GM18511 (cell line): Measurements from ENCODE around the gene CHD9.

Experiments used
- ATAC-seq: cut with Tn5 transposase; IDR thresholded peaks from one replicate; pipeline ENCODE4 v1.9.1; 2021; ENCODE audit warnings: mild to moderate bottlenecking, moderate library complexity; ENCODE audit not compliant: unreplicated experiment

Gene CHD9

GRCh38 chr16:53090591-53091411, 36.0 kb downstream of the CHD9 start:
- peak; percentile 65 for ATAC-seq

- ATAC-seq, result peak; percentile 69
Observed at GRCh38 chr16:53091466-53092211, 36.8 kb downstream of the CHD9 start.

DNA sequence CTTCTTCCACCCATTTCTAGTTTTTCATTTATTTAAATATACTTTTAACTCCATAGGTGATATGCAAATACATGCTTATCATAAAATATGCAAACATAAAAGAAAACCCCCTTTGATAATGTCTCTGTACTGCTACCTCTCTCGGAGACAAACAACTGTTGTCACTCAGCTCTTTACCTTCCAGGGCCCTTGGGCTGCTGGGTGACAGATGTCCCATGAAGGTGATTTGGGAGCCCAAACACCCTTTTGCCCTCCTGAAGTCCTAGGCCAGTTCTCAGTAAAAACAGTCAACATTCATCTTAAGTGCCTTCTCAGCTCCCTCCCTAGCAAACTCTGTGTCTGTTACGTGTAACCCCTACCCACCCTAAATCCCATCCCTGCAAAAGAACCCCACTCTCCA, 37.5 kb downstream of the CHD9 start:
- ATAC-seq, result no peak

GRCh38 chr16:53093162-53093744, 38.5 kb downstream of the CHD9 start:
- no peak for ATAC-seq

- ATAC-seq, result peak; percentile 49
Observed at GRCh38 chr16:53094013-53094630, 39.3 kb downstream of the CHD9 start.

GRCh38 chr16:53097190-53097589, 42.4 kb downstream of the CHD9 start:
- ATAC-seq, result no peak

DNA sequence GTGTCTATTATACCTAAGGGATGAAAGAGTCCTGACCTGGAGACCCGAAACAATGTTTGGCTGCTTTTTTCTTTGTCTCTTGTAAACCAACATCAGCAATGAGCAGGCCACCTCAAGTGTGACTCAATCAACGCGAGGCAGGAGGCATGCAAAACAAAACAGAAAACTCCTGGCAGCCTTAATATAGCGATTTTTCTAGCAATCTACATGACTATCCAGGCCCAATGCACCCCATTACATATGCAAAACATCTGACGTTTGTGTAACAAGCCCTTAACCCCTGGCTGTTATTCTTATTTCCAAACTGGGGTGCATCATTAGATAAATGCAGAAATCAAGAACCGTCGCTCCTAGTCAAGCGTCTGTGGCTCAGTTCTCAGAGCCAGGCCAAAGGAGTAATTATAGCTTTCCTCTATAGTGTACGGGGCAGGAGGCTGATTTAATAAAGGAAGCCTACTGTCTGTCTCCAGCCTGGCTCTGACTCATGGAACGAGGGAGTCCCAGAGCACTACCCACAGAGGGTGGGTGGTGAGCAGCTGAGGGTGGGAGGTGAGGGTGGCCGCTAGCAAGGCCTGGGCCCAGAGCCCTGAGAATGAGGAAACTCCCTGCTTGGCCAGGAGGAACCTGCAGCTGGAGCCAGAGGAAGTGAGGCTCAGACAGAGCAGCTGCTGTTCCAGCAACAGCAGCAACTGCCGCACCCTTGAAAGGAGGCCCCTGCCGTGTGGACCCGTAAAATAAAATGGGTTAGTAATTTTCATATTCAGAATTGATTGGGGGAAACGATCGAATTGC, 43.9 kb downstream of the CHD9 start:
- ATAC-seq, result peak; percentile 75

- ATAC-seq, result peak; percentile 70
Observed at GRCh38 chr16:53099318-53100130, 44.7 kb downstream of the CHD9 start.

DNA sequence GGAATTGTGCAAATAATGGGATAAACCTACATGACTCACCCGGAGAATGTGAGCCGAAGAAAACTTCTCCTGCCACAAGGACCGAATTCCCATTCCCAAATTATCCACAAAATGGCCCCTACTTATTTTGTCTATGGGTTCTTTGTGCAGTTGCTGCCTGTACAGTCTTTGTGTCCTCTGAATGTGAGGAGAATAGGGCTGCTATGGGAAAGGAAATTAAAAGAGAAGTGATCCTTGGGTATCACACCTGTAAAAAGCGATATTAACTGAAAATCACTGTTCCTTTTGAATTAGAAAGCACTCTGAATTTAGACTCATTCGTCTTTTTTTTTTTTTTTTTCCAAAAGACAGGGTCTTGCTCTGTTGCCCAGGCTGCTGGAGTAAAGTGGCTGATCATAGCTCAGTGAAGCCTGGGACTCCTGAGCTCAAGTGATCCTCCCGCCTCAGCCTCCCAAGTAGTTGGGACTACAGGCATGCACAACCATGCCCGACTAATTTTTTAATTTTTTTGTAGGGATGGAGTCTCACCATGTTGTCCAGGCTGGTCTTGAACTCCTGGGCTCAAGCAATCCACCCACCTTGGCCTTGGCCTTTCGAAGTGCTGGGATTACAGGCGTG, 45.4 kb downstream of the CHD9 start:
- no peak for ATAC-seq

- no peak for ATAC-seq
Observed at GRCh38 chr16:53100889-53101288, 46.1 kb downstream of the CHD9 start.

DNA sequence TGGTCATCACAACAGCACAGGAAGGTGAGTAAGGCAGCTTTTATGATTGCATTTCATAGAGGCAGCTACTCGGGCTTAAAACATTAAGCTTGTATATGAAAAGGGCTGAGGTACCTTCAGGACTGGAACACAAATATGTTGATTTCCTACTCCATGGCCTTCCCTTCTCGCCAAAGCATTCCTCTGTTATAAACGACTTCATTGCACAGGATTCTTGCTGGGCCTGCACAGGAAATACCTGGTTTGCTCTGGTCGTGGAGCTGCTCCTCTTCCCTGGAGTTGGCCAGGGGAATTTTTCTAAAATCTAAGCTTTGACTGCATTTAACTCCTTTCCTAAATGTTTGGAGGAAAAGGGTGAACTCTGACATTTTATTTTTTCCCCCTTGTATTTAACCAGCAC, 49.0 kb downstream of the CHD9 start:
- ATAC-seq, result no peak

GRCh38 chr16:53105565-53105964, 50.8 kb downstream of the CHD9 start:
- ATAC-seq, result no peak

- ATAC-seq, result peak; percentile 66
Observed at GRCh38 chr16:53111078-53111791, 56.4 kb downstream of the CHD9 start.

DNA sequence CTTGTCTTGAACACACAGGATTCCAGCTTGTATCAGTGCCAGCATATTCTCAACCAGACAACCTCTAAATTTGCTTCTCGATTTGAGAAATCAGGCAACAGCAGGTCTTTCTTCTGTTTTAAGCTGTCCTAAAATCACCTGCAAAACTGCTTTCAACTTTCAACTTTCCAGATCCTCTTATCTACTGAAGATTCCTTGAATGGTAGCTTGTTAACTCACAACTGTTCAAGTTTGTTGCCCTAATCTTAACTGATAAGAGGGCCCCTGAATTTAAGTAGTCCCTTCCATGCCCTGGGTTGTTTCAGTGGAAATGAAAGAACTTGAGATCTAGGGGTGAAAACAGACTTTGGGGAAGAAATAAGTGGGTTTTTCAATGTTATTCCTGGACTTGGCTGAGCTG, 57.2 kb downstream of the CHD9 start:
- ATAC-seq, result no peak

DNA sequence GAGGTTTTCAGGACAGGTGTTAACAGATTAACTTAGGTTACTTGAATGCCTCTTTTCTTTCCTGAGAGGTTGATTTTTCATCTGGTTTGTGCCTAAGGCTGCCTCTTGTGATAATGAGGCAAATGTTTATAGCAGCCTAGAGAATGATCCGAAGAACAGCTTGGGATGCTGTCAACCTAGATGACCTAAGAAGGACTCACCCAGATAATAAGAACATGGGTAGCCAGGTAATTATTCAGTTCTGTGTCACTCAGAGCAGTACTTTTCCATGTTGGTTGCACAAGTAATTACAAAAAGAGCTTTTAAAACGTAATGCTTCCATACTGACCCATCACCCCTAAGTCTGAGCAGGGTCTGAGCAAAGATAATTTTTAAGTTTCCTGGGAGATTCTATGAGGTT, 60.3 kb downstream of the CHD9 start:
- no peak for ATAC-seq

DNA sequence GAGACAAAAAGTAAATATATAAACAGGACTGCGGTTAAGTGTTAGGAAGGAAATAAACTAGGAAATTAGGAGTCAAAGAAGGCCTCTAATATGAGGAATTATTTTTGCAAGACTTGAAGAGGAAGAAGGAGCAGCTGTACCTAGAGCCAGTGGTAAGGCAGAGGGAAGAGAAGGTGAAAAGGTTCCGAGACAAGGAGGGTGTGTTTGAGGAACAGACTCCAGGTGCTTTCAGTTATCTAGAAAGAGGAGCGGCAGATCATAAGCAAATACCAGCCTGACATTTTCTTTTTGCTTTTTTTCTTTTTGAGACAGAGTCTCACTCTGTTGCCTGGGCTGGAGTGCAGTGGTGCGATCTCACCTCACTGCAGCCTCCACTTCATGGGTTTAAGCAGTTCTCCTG, 61.0 kb downstream of the CHD9 start:
- no peak for ATAC-seq

- ATAC-seq, result no peak
Observed at GRCh38 chr16:53121043-53121620, 66.3 kb downstream of the CHD9 start.

GRCh38 chr16:53121661-53122060, 66.9 kb downstream of the CHD9 start:
- ATAC-seq, result no peak
